Vagina (tissue), 2 donors: ENCODE measurements around the gene HSD17B10.

ENCODE experiments used
- POLR2A ChIP-seq, 2 donors: fragments of 450-650 bp; IDR thresholded peaks; one replicate each; pipeline ENCODE4 v1.6.1; 2017; ENCODE audit warnings: antibody characterized with exemption in 2 of 2, mild to moderate bottlenecking in 2 of 2, moderate library complexity in 2 of 2
- TF ChIP-seq, protein P1 (sequence below), 3 experiments: fragments of 450-650 bp in 2 of 3; fragments of 200-600 bp in 1 of 3; sonication (generic) in 1 of 3; IDR thresholded peaks; one replicate each; pipeline ENCODE4 v1.5.1; 2017 to 2019; ENCODE audit warnings: antibody characterized with exemption in 3 of 3, mild to moderate bottlenecking in 2 of 3, moderate library complexity in 2 of 3

DNA sequence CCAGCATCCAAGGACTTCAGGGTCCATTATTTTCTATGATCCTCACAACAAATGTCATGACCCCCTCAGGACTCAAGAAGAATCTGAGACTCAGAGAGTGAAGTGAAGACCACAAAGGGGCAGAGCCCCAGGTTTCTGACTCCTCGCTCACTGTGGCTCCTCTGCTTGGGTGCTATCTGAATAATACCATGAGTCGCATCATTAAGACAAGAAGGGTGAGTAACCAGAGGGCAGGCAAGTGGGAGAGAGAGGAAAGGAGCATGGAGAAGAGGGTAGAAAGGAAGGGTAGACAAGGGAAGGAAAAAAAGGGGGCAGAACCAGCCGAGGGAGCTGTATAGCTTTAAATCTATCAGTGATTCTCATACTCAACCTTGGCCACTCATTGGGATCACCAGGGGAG is 15.5 kb upstream of the HSD17B10 start:
- no peak for TF ChIP-seq POLR2A (IDR thresholded peaks at IDR 0.05)
- TF ChIP-seq, protein P1, sequence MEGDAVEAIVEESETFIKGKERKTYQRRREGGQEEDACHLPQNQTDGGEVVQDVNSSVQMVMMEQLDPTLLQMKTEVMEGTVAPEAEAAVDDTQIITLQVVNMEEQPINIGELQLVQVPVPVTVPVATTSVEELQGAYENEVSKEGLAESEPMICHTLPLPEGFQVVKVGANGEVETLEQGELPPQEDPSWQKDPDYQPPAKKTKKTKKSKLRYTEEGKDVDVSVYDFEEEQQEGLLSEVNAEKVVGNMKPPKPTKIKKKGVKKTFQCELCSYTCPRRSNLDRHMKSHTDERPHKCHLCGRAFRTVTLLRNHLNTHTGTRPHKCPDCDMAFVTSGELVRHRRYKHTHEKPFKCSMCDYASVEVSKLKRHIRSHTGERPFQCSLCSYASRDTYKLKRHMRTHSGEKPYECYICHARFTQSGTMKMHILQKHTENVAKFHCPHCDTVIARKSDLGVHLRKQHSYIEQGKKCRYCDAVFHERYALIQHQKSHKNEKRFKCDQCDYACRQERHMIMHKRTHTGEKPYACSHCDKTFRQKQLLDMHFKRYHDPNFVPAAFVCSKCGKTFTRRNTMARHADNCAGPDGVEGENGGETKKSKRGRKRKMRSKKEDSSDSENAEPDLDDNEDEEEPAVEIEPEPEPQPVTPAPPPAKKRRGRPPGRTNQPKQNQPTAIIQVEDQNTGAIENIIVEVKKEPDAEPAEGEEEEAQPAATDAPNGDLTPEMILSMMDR (IDR thresholded peaks at IDR 0.05) = no peak
